ENCODE results near the gene MTMR1.
A peak's percentile ranks its signal among the peaks of the same experiment; 100 is the strongest.

MTMR1 gene

GRCh38 chrX:150763303-150763797 lies 70.2 kb downstream of the MTMR1 start:
- DNase-seq: no peak

GRCh38 chrX:150763810-150764209 lies 70.6 kb downstream of the MTMR1 start:
- no peak for DNase-seq

- DNase-seq: no peak
Measured at GRCh38 chrX:150765237-150765636, 72.0 kb downstream of the MTMR1 start.

GRCh38 chrX:150765782-150766350 lies 72.7 kb downstream of the MTMR1 start:
- DNase-seq: no peak

GRCh38 chrX:150766351-150767044 lies 73.3 kb downstream of the MTMR1 start:
- no peak for DNase-seq

GRCh38 chrX:150767045-150767395 lies 73.8 kb downstream of the MTMR1 start:
- DNase-seq: peak; percentile 4 to 17

GRCh38 chrX:150767475-150768131 lies 74.4 kb downstream of the MTMR1 start:
- peak; percentile 31 to 68 for DNase-seq

- peak in 1 of 2 donors; percentile 18 for DNase-seq
Measured at GRCh38 chrX:150768132-150768485, 74.9 kb downstream of the MTMR1 start.

- DNase-seq: no peak
Measured at GRCh38 chrX:150768580-150769190, 75.5 kb downstream of the MTMR1 start.

- no peak for DNase-seq
Measured at GRCh38 chrX:150769408-150769807, 76.2 kb downstream of the MTMR1 start.

GRCh38 chrX:150770623-150771022 lies 77.4 kb downstream of the MTMR1 start:
- no peak for DNase-seq

- DNase-seq: no peak
Measured at GRCh38 chrX:150771116-150771515, 77.9 kb downstream of the MTMR1 start.

GRCh38 chrX:150772150-150772970 lies 79.2 kb downstream of the MTMR1 start:
- DNase-seq: peak; percentile 34 to 83

GRCh38 chrX:150773117-150773516 lies 79.9 kb downstream of the MTMR1 start:
- no peak for DNase-seq

- no peak for DNase-seq
Measured at GRCh38 chrX:150773634-150774033, 80.4 kb downstream of the MTMR1 start.

GRCh38 chrX:150774798-150775568 lies 81.8 kb downstream of the MTMR1 start:
- no peak for DNase-seq

GRCh38 chrX:150775569-150776350 lies 82.6 kb downstream of the MTMR1 start:
- no peak for DNase-seq

GRCh38 chrX:150777328-150777992 lies 84.3 kb downstream of the MTMR1 start:
- no peak for DNase-seq

GRCh38 chrX:150779385-150779784 lies 86.2 kb downstream of the MTMR1 start:
- DNase-seq: peak; percentile 22 to 34

GRCh38 chrX:150781677-150782076 lies 88.5 kb downstream of the MTMR1 start:
- DNase-seq: no peak

GRCh38 chrX:150790021-150790420 lies 96.8 kb downstream of the MTMR1 start:
- DNase-seq: no peak
